Stimulated activated CD8-positive, alpha-beta memory T cell treated with anti-CD3 and anti-CD28 coated beads, Interleukin-15, amount 100 ng/mL, for 4 hours (primary cell): ENCODE measurements around the gene GRB10.
"Not testable (repeated sequence)": the region's sequence is repeated elsewhere in the genome, so short reads cannot be mapped to it uniquely, and the experiment has no call there.

ENCODE experiments used
- DNase-seq, 2 donors: peaks; one replicate each; pipeline ENCODE4 v3.0.0-alpha.2; 2020; ENCODE audit warnings: low read depth in 2 of 2

Gene GRB10

DNA sequence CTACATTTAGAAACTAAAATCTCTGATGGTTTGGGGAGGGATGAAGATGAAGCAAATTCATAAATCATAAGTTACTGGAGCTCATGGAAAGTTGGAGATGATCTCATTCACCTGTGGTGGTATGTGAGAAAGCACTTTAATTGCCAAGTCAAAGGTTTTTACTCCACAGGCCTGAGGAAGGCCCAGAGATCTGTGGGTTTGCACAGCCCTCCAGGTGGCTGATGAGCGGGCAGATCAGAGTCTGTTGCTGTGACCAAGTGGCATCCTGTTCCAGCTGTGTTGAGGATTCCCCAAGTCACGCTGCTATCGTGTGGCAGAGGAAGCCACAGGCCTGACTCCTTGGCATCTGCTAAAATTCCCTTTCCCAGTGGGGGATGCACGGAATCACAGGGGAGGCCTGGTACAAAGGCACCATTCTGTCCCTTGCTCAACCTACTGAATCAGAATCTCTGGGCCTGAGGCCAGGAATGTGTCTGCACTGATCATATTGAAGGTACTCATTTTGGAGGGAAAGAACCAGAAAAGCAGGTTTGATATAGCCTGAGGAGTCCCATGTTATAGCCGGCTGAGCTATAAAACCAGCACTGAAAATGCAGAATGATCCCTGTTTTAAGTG lies 197.8 kb downstream of the GRB10 start:
- DNase-seq = no peak

DNA sequence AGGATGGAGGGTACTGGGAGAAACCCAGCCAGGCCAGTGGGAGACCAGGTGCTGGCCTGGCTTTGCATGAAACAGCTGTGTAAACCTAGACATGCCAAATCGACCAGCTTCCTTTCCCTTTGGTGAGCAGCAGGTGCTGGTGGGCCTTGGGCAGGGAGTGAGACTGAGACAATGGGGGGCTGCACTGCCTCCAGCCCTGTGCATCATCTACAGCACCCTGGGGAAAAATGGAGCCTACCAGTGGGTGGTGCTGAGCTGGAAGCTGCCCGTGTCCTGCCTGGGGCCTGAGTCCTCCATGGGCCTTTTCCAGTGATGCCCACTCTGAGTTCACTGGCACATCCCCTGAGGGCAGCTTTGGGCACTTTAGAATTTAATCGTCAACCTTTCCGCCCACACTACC lies 198.3 kb downstream of the GRB10 start:
- DNase-seq = no peak

DNA sequence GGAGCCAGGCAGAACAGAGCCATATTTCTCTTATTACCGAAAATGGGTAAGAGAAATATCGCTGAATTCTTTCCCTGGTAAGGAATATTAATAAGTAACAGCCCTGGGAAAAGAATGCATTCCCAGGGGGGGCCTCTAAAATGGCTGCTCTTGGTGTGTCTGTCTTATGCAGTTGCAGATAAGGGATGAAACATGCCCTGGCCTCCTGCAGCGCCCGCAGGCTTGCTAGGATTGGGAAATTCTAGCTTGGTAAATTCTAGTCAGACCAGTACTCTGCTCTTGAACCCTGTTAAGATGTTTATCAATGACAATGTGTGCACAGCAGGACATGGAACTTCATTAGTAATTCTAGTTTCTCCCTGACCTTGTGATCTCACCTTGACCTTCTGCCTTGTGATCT lies 199.4 kb downstream of the GRB10 start:
- not testable (repeated sequence) for DNase-seq

DNA sequence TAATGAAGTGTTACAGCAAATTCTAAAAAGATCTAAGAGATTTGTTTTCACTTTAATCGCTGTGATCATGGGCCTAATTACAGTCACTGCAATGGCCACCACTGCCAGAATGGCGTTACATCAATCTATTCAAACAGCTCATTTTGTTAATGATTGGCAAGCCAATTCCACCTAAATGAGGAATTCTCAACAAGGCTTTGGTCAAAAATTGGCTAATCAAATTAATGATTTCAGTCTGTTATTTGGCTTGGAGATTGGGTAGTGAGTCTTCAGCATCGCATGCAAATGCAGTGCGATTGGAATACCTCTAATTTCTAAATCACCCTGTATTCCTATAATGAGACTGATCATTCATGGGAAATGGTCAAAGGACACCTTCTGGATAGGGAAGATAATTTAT lies 200.4 kb downstream of the GRB10 start:
- DNase-seq = not testable (repeated sequence)

DNA sequence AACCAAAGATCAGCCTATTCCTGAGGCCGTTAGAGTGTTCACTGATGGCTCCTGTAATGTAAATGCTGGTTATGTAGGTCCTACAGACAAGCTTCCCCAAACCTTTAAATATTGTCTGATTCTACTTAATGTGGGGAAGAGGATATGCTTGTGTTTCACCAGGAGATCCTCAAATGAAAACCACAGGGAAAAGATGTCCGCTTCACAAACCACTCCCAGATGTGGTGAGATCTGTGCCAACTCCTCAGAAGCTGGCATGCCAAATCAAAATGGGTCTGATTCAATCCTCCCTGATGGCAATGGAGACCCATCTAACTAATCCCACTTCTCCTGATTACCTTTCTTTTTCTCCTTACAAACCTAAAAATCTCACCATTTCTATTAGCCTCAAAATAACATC lies 202.0 kb downstream of the GRB10 start:
- not testable (repeated sequence) for DNase-seq

DNA sequence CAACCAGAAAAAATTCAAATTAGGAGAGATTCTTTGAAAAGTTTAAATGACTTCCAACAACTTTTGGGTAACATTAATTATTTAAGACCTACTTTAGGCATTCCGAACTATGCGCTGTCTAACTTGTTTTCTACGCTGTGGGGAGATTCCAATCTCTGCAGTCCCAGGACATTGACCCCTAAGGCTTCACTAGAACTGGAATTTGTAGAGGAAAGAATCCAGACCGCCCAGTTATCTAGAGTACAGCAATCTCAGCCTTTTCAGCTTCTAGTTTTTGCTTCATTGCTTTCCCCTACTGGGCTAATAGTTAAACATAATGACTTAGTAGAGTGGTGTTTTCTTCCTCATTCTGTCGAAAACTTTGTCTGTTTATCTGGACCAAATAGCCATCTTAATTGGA lies 202.6 kb downstream of the GRB10 start:
- no peak for DNase-seq

DNA sequence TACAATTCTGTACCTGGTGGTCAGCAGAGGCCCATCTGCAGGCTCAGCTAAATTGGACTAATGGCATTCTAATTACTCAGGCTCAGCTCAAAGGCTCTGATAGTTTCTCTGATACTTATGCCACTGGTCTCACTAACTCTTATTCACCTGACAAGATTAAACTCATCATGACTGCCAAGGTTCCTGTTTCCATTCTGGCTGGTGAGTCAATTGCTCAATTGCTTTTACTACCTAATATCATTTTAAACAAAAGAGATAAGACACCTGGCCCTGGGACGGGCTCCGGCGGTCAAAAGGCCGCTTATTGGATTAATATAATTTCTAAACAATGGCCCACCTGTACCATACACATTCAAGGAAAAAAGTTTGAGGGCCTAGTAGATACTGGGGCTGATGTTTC lies 204.6 kb downstream of the GRB10 start:
- not testable (repeated sequence) for DNase-seq

DNA sequence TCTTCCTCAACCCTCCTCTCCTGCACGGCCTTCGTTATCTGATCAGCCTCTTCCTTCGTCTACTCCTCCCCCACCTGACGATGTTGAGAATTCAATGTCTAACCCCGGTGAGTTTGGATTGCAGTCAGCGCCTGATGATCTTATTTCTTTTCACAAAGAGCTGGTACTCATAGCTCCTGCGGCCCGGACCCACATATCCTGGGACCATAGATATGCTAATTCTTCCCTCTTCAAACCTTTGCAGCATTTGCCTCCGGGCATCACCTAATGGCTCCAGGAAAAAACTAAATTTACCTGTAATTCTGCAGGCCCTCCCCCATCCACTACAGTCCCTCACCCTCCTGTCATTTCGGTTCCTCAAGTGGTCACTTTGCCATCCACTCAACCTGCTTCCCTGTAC lies 205.1 kb downstream of the GRB10 start:
- DNase-seq = no peak

DNA sequence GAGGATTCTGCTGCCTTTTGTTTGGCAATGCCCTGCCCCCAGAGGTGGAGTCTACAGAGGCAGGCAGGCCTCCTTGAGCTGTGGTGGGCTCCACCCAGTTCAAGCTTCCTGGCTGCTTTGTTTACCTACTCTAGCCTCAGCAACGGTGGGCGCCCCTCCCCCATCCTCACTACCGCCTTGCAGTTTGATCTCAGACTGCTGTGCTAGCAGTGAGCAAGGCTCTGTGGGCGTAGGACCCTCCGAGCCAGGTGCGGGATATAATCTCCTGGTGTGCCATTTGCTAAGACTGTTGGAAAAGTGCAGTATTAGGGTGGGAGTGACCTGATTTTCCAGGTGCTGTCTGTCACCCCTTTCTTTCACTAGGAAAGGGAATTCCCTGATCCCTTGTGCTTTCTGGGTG lies 206.3 kb downstream of the GRB10 start:
- not testable (repeated sequence) for DNase-seq

DNA sequence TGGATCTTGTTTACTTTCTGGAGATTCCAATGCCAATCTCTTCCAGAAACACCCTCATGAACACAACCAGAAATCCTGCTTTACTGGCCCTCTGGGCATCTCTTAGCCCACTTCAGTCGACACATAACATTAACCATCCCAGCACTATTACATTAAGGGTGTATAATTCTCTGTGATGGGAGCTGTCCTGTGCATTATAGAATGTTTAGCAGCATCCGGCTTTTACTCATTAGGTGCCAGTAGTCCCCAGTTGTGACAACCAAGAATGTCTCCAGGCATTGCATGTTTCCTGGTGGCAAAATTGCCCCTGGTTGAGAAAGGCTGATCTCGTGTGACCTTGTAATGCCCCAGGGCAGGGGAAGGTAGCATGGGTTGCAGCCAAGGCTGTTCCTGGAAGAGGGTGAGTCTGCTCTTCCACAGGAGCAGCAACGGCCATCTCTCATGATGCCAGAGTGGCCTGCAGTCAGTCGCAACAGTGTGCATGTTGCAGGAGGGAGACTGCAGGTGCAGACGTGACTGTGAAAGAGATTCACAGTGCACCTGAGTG lies 214.9 kb downstream of the GRB10 start:
- no peak for DNase-seq

DNA sequence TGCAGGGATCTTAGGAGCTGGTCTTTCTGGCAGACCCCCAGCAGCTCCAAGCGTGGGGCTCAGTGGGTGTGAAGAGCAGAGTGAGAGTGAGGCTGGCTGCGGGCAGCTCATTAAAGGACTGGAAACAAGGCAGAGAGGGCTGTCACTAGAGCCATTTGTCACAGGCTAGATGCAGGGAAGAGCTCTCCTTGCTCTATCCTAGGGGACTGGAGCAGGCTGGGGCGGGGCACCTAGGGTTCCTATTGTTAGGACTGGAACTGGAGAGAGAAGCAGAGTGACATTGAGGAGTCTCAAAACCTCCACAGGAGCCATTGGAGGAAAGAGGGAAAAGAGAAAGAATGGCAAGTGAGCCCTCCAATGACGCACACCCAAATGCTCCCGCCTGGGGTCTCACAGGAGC lies 216.7 kb downstream of the GRB10 start:
- no peak for DNase-seq

DNA sequence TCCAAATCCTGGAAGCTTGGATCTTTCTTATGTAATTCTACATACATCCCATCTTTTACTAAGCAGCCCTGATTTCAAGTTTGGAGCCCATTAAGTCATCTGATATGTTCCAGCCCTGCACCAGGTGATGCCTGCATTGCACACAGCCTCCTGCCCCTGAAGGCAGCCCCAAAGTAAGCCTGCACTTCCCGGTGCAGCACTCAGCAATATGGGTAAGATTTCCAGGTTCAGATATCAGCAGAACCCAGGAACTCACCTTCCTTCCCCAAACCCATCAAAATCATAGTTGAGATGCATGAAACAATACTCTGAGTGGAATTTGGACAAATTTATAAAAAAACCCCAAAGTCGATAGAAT lies 217.2 kb downstream of the GRB10 start:
- DNase-seq = no peak

DNA sequence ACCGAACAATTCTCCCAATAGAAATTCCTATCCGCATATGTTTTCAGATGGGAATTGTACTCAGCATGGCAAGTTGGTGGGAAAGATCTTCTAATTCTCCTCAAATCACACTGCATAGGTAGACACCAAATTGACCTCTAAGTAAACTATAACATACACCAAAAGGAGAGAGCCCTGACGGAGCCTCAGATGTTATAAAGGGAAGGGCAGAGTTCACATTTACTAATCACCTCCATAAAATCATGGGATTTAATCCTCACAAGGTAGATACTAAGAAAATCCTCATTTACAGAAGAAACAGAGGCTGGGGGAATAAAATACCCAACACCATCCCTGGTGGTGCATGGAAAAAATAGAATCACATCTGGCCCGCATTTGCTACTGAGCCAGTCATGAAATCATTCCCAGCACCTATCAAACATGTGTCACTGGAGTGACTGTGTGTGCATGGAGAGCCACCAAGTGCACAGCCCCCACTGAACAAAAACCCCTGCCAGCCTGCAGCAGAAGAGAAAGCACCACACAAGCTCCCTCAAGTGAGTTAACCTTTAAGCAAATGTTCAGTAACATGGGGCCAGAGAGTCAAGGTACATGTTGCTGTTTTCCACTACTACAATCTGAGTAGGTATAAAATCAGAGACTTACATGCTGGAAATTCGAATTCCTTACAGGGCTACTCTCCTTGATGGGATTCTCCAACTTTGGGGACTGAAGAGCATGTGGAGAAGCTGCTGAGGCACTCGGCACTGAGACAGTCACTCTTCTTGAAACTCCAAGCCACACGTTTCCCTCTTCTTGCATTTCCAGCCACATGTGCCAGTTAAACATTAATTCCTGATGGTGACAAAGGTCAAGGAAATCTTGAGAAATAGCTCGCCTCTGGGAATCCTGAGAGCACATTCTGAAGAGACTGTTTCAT lies 217.8 kb downstream of the GRB10 start, which contains the start of gene DDC:
TSS of gene DDC (minus strand) at position 766 of the 919 bp plus-strand sequence. CDS start 21,320 bp downstream, outside the sequence.
- no peak for DNase-seq

DNA sequence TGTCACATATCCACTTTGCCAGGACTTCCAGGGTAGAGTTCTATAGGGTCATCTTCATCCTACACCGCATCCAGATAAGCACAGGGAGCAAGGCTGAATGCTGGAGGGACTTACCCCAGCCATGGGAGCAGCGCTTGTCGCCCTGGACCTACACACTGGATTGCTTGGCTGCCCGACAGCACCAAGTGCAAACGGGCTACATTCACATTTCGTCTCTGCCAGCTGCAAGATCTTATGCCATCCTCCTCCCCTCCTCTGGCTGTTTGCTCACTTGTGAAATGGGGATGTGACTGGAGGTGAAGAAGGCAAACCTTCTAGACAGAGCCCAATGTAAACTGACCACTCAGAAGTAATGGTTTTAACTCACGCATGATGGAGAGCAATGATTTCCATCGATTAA lies 218.5 kb downstream of the GRB10 start:
- no peak for DNase-seq

DNA sequence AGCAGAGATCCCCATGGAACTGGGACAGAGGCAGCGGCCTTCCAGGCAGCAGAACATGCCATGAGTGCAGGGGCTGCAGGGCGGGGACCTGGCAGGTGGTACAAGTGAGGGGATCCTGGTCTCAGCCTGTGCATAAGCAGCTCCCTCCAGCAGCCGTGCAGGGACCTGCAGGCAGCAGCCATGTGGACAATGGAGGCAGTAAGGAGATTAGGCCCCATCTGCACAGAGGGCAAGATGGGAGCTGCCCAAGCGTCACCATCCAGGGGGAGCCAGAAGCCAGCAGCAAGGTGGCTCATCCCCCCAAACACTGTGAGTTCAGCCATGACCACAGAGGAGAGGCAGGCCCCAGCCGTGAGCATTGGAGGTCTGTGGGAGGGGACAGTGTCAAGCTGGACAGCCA lies 220.6 kb downstream of the GRB10 start:
- no peak for DNase-seq

DNA sequence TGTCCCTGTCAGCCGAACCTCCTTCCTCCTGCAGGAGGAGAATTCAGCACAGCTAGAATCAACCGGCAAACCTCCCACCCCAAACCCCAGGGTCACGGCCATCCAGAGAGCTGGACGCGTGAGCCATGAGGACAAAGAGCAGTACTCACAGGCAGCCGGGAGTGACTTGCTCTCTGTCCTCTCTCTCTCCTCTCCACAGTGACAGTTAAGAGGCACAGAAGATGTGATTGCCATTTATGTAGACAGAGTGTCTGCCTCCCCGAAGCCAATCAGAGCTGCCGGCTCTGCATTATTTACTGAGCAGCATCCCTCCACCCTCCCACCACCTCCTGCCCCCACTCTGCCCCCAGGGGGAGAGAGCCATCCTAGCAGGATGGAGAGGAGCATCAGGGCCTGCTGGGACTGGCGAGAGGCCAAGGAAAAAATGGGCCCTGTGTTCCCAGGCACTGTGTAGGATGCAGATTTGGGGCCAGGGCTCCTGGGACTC lies 221.8 kb downstream of the GRB10 start:
- no peak for DNase-seq

DNA sequence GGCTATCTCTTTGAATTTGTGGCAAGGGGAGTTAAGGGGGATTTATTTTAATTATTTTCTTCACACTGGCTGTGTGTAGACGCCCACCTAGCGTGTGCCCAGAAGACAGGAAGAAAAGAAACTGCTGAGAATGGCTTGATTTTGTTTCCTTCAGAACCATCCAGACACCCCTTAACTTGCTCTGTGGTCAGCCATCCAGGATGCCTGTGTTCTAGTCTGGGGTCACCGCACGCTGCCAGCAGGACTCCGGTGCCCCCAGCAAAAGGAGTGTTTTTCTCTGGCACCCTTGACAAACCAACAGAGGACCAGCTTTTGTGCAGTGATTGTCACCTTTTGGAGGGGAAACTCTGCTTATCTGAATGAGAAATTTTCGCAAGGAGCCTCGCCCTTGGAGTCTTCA lies 222.8 kb downstream of the GRB10 start:
- no peak for DNase-seq

DNA sequence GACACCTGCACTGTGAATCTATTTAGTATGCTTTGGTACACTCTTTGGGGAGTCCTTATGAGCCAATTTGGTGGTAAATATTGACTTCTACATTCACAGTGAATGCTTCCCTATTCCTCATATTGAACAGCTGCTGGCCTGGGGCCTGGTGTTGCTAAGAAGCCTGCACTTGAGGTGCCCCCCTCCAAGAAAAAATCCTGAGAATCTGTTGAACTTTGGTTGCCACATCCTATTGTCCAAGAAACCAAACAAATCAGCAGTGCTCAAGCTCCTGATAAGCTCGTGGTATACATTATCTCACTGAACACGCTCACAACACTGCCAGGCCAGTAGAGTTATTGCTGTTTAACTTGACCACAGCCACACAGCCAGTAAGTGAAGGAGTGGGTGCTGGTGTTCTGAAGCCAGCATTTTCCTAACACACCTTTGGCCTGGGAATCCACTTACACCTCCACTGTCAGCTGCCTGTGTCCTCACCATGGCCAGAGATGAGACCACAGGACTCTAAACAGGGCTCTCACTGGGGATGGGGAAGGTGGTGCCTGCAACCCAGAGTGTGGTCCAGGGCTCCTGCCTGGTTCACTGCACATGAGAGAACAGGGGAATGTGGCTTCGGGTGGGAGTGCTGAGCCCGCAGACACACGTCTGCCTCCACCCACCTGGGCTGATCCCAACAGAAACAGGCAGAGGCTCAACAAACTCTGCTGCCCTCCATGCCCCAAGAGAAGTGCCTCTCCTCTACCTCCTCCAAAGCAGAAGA lies 224.2 kb downstream of the GRB10 start:
- DNase-seq = no peak

DNA sequence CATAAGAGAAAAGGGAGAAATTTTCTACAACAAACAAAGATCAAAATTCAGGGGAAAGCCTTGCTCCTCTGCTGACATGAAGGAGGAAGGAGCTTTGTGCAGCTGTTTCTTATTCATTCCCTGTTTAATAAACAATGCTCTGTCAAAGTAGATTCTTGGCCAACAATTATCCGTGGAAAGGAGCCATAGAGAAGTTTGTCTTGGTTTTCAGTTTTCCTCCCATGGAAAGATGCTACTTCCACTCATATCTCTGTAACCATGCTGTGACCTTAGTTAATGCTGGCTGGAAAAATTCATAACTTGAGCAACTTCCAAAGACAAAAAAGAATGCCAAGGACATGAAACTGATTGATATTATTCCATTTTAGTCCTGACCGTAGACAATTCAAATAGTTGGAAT lies 225.6 kb downstream of the GRB10 start:
- DNase-seq = no peak

DNA sequence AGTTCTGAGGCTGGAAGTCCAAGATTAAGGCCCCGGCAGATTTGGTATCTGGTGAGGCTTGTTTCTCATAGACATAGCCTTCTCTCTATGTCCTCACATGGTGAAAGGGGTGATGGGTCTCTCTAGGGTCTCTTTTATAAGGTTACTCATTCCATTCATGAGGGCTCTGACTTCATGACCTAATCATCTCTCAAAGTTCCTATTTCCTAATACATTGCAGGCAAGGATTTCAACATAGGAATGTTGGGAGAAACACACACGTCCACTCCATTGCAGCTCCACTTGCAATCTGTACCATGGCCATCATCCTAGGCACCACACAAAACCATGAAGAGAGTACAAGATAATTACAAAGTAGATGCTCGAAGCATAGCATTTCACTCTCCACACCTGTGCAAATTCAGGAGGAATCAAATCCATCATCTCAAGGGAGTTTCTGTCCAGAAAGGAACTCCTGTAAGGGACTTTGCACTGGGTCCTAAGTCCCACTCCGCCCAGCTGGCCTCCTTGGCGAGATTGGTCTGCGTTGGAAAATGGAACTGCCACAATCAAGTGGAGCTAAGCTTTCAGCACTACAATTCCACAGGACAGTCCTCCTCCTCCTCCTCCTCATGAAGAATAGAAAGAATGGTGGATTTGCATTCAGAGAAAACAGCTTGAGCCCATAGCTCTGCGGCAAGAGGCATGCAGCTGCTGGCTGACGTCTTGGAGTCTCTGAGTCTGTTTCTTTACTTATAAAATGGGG lies 226.3 kb downstream of the GRB10 start:
- no peak for DNase-seq

DNA sequence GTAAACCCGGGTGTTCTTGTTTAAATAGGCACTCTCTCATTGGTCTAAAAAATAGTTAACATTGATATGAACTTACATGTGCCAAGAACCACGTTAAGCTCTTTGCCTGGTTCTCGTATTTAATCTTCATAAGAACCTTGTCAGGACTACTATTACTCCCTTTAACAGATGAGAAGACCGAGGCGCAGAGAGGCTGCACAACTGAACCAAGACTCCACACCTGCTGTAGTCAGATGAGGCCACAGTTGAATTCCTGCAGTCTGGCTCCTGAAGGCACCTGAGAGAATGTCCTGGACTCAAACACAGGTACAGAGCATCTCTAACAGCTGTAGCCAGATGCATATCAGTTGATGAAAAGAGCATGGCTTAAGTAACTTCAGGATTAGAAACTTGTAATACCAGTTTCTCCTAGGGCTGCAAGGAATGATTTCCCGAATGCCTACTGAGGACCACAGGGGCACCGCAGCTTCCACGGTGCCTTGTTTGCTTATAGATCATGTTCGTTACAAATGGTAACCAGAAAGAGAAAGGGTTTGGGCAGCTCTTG lies 227.0 kb downstream of the GRB10 start:
- DNase-seq = no peak
